ENCODE data around the gene MCU.

MCU gene

DNA sequence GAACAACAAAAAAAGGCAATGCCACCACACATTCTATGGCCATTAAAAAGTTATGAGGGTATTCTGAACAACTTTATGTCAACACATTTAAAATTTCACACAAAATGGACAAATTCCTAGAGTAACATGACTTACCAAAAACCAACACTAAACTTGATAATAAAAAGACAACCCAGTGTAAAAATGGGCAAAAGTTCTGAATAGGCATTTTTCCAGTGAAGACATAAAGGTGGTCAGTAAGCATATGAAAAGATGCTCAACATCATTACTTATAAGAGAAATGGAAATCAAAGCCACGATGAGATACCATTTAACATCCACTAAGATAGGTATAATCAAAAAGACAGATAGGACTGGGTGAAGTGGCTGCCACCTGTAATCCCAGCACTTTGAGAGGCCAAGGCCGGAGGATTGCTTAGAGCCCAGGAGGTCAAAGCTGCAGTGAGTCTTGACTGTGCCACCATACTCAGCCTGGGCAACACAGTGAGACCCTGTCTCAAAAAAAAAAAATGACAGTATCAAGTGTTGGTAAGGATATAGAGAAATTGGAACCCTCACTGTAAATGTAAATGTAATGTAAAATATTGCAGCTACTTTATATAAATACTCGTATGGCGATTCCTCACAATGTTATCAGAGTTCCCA is 130.5 kb downstream of the MCU start:
- ChIA-PET CTCF (no interaction called here), POLR2A (no interaction called here)
- no peak for TF ChIP-seq L3MBTL2 (conservative IDR thresholded peaks at IDR 0.05)
- TF ChIP-seq SP1 (IDR thresholded peaks at IDR 0.05) = no peak
- TF ChIP-seq, protein P1, sequence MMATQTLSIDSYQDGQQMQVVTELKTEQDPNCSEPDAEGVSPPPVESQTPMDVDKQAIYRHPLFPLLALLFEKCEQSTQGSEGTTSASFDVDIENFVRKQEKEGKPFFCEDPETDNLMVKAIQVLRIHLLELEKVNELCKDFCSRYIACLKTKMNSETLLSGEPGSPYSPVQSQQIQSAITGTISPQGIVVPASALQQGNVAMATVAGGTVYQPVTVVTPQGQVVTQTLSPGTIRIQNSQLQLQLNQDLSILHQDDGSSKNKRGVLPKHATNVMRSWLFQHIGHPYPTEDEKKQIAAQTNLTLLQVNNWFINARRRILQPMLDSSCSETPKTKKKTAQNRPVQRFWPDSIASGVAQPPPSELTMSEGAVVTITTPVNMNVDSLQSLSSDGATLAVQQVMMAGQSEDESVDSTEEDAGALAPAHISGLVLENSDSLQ (IDR thresholded peaks at IDR 0.05) = no peak
- TF ChIP-seq BHLHE40 (IDR thresholded peaks at IDR 0.05; ENCODE audit: borderline replicate concordance) = no peak
- TF ChIP-seq ARNT (IDR thresholded peaks at IDR 0.05) = no peak
- TF ChIP-seq FOXK2 (IDR thresholded peaks at IDR 0.05) = no peak
- no peak for TF ChIP-seq LEF1 (IDR thresholded peaks at IDR 0.05; ENCODE audit: borderline replicate concordance)
- DNase-seq (ENCODE audit: extremely low spot score) = no peak

- DNase-seq (ENCODE audit: extremely low spot score) = no peak
- no peak for TF ChIP-seq SP1 (IDR thresholded peaks at IDR 0.05)
- TF ChIP-seq ARNT (IDR thresholded peaks at IDR 0.05) = no peak
- no peak for TF ChIP-seq FOXM1 (IDR thresholded peaks at IDR 0.05; ENCODE audit: borderline replicate concordance)
- TF ChIP-seq ELF4 (IDR thresholded peaks at IDR 0.05) = no peak
- TF ChIP-seq L3MBTL2 (conservative IDR thresholded peaks at IDR 0.05) = no peak
- TF ChIP-seq ZNF384 (IDR thresholded peaks at IDR 0.05) = no peak
- TF ChIP-seq FOXK2 (IDR thresholded peaks at IDR 0.05) = no peak
- no peak for TF ChIP-seq FOXA1 (IDR thresholded peaks at IDR 0.05)
- TF ChIP-seq, protein P1 (IDR thresholded peaks at IDR 0.05) = no peak
- TF ChIP-seq LEF1 (IDR thresholded peaks at IDR 0.05; ENCODE audit: borderline replicate concordance) = no peak
- TF ChIP-seq HDGF (IDR thresholded peaks at IDR 0.05; ENCODE audit: borderline replicate concordance) = no peak
- TF ChIP-seq NFRKB (IDR thresholded peaks at IDR 0.05) = no peak
- no peak for TF ChIP-seq TARDBP (IDR thresholded peaks at IDR 0.05)
- no peak for TF ChIP-seq CTBP1 (IDR thresholded peaks at IDR 0.05; ENCODE audit: borderline replicate concordance)
- no peak for TF ChIP-seq SUZ12 (IDR thresholded peaks at IDR 0.05)
- TF ChIP-seq BHLHE40 (IDR thresholded peaks at IDR 0.05; ENCODE audit: borderline replicate concordance) = no peak
- ChIA-PET POLR2A (no interaction called here), CTCF (no interaction called here)
These were observed 133.2 kb downstream of the MCU start for GRCh38 chr10:72825163-72825562.

- POLR2A ChIA-PET = no interaction called here
- DNase-seq (ENCODE audit: extremely low spot score) = no peak
- TF ChIP-seq FOXK2 (IDR thresholded peaks at IDR 0.05) (no peak), ZNF384 (IDR thresholded peaks at IDR 0.05) (no peak), FOXM1 (IDR thresholded peaks at IDR 0.05; ENCODE audit: borderline replicate concordance) (no peak), FOXA1 (IDR thresholded peaks at IDR 0.05) (no peak), SUZ12 (IDR thresholded peaks at IDR 0.05) (no peak), BHLHE40 (IDR thresholded peaks at IDR 0.05; ENCODE audit: borderline replicate concordance) (no peak), L3MBTL2 (conservative IDR thresholded peaks at IDR 0.05) (no peak), HDGF (IDR thresholded peaks at IDR 0.05; ENCODE audit: borderline replicate concordance) (no peak), ELF4 (IDR thresholded peaks at IDR 0.05) (no peak)
- TF ChIP-seq, protein P1 (IDR thresholded peaks at IDR 0.05) = no peak
- CTCF ChIA-PET = no interaction called here
These were observed 134.4 kb downstream of the MCU start for GRCh38 chr10:72826346-72826745.

- CTCF ChIA-PET = no interaction called here
- no peak for DNase-seq (ENCODE audit: extremely low spot score)
- TF ChIP-seq, protein P1 (IDR thresholded peaks at IDR 0.05) = no peak
- TF ChIP-seq CTBP1 (IDR thresholded peaks at IDR 0.05; ENCODE audit: borderline replicate concordance) = no peak
- no peak for TF ChIP-seq FOXA1 (IDR thresholded peaks at IDR 0.05)
- no peak for TF ChIP-seq FOXM1 (IDR thresholded peaks at IDR 0.05; ENCODE audit: borderline replicate concordance)
- TF ChIP-seq HDGF (IDR thresholded peaks at IDR 0.05; ENCODE audit: borderline replicate concordance) = no peak
- no peak for TF ChIP-seq TARDBP (IDR thresholded peaks at IDR 0.05)
- no peak for TF ChIP-seq BHLHE40 (IDR thresholded peaks at IDR 0.05; ENCODE audit: borderline replicate concordance)
- TF ChIP-seq SP1 (IDR thresholded peaks at IDR 0.05) = no peak
- TF ChIP-seq ELF4 (IDR thresholded peaks at IDR 0.05) = no peak
- no peak for TF ChIP-seq SUZ12 (IDR thresholded peaks at IDR 0.05)
- no peak for TF ChIP-seq ARNT (IDR thresholded peaks at IDR 0.05)
- POLR2A ChIA-PET = no interaction called here
These were observed 136.4 kb downstream of the MCU start for GRCh38 chr10:72828294-72828693.

- CTCF ChIA-PET = no interaction called here
These were observed 138.7 kb downstream of the MCU start for GRCh38 chr10:72830625-72831024.

More at GRCh38 chr10:72830625-72831024, 138.7 kb downstream of the MCU start:
- DNase-seq (ENCODE audit: extremely low spot score) = no peak
- POLR2A ChIA-PET = interaction anchor here (0.6 kb wide), 1 partner anchor 1287 kb away, joined by 3 read pairs; no protein-coding TSS in a partner anchor
- TF ChIP-seq, protein P1 (IDR thresholded peaks at IDR 0.05) = no peak
- no peak for TF ChIP-seq L3MBTL2 (conservative IDR thresholded peaks at IDR 0.05)
- no peak for TF ChIP-seq FOXM1 (IDR thresholded peaks at IDR 0.05; ENCODE audit: borderline replicate concordance)
- TF ChIP-seq ELF4 (IDR thresholded peaks at IDR 0.05) = no peak
- TF ChIP-seq ARNT (IDR thresholded peaks at IDR 0.05) = no peak
- no peak for TF ChIP-seq SP1 (IDR thresholded peaks at IDR 0.05)
- no peak for TF ChIP-seq SUZ12 (IDR thresholded peaks at IDR 0.05)
- no peak for TF ChIP-seq TARDBP (IDR thresholded peaks at IDR 0.05)
- TF ChIP-seq BHLHE40 (IDR thresholded peaks at IDR 0.05; ENCODE audit: borderline replicate concordance) = no peak
- no peak for TF ChIP-seq FOXA1 (IDR thresholded peaks at IDR 0.05)
- TF ChIP-seq CTBP1 (IDR thresholded peaks at IDR 0.05; ENCODE audit: borderline replicate concordance) = no peak
- no peak for TF ChIP-seq LEF1 (IDR thresholded peaks at IDR 0.05; ENCODE audit: borderline replicate concordance)

All from HEK293T (cell line).